Type B pancreatic cell (in vitro differentiated cells): ENCODE data around the gene RARB. TPM values are rescaled to one million over a fixed set of nuclear protein-coding genes. Genes with fewer than 3 reads are reported as not detected.
A peak's percentile ranks its signal among the peaks of the same experiment; 100 is the strongest.

Source experiments
- DNase-seq: peaks from one replicate; pipeline ENCODE4 v3.0.0; 2021; ENCODE audit warnings: mixed read lengths; ENCODE audit not compliant: unreplicated experiment; ENCODE audit errors: extremely low spot score
- H3K27ac Mint-ChIP-seq: 2 replicates; pipeline ENCODE4 v1.8.0; 2021; ENCODE audit warnings: mild to moderate bottlenecking, mixed read lengths
- H3K27me3 Mint-ChIP-seq: 2 replicates; pipeline ENCODE4 v1.8.0; 2021; ENCODE audit warnings: mixed read lengths
- H3K36me3 Mint-ChIP-seq: 2 replicates; pipeline ENCODE4 v1.8.0; 2021; ENCODE audit warnings: mixed read lengths
- H3K4me1 Mint-ChIP-seq: one replicate; pipeline ENCODE4 v1.8.0; 2021; ENCODE audit warnings: mixed read lengths; ENCODE audit not compliant: unreplicated experiment
- H3K4me3 Mint-ChIP-seq: 2 replicates; pipeline ENCODE4 v1.8.0; 2021; ENCODE audit warnings: mild to moderate bottlenecking, mixed read lengths
- H3K9me3 Mint-ChIP-seq: 2 replicates; pipeline ENCODE4 v1.8.0; 2021; ENCODE audit warnings: mixed read lengths
- CTCF ChIP-seq: fragments of 200-600 bp; sonication (generic); conservative IDR thresholded peaks from 2 replicates; pipeline ENCODE4 v1.5.0; 2021; ENCODE audit warnings: antibody characterized with exemption, mild to moderate bottlenecking
- total RNA-seq: library from RNA; stranded (reverse); gene quantifications from 2 replicates; pipeline ENCODE4 v1.2.1, GENCODE V29; 2021; ENCODE audit warnings: low replicate concordance

RARB gene
- total RNA-seq, 1 donor from 2014 or later: 28.2 TPM

- H3K27ac Mint-ChIP-seq: peak overlapping the region; percentile 77
- no peaks in the 10 kb centered on the region for H3K27me3 Mint-ChIP-seq
- H3K4me1 Mint-ChIP-seq: peaks cover 14% of the 10 kb centered on the region
- peaks cover 7% of the 10 kb centered on the region for H3K9me3 Mint-ChIP-seq
- no peak for TF ChIP-seq CTCF
- no peak for DNase-seq
- H3K4me3 Mint-ChIP-seq: no peak overlapping the region
- H3K36me3 Mint-ChIP-seq: no peaks in the 10 kb centered on the region
Measured at GRCh38 chr3:25397150-25397549, 30.9 kb upstream of the RARB start.

- H3K27me3 Mint-ChIP-seq: no peaks in the 10 kb centered on the region
- no peak for TF ChIP-seq CTCF
- no peak for DNase-seq
- no peak overlapping the region for H3K4me3 Mint-ChIP-seq
- peaks cover 14% of the 10 kb centered on the region for H3K4me1 Mint-ChIP-seq
- H3K9me3 Mint-ChIP-seq: no peaks in the 10 kb centered on the region
- H3K27ac Mint-ChIP-seq: no peak overlapping the region
- H3K36me3 Mint-ChIP-seq: peaks cover 4% of the 10 kb centered on the region
Measured at GRCh38 chr3:25400587-25400986, 27.5 kb upstream of the RARB start.

- Mint-ChIP-seq H3K36me3 (peaks cover 4% of the 10 kb centered on the region), H3K4me3 (no peak overlapping the region), H3K27ac (no peak overlapping the region), H3K4me1 (peaks cover 4% of the 10 kb centered on the region), H3K9me3 (no peaks in the 10 kb centered on the region), H3K27me3 (no peaks in the 10 kb centered on the region)
- DNase-seq: no peak
- no peak for TF ChIP-seq CTCF
Measured at GRCh38 chr3:25403968-25404367, 24.1 kb upstream of the RARB start.

- no peak overlapping the region for H3K27ac Mint-ChIP-seq
- no peaks in the 10 kb centered on the region for H3K9me3 Mint-ChIP-seq
- H3K36me3 Mint-ChIP-seq: peaks cover 4% of the 10 kb centered on the region
Measured at GRCh38 chr3:25404569-25404968, 23.5 kb upstream of the RARB start.

GRCh38 chr3:25405335-25405734, 22.7 kb upstream of the RARB start:
- Mint-ChIP-seq H3K9me3 (no peaks in the 10 kb centered on the region), H3K27ac (peak overlapping the region; percentile 5), H3K4me3 (no peak overlapping the region), H3K4me1 (no peaks in the 10 kb centered on the region), H3K27me3 (no peaks in the 10 kb centered on the region), H3K36me3 (peaks cover 4% of the 10 kb centered on the region)
- no peak for DNase-seq
- no peak for TF ChIP-seq CTCF

More at GRCh38 chr3:25404569-25404968, 23.5 kb upstream of the RARB start:
- DNase-seq: no peak
- TF ChIP-seq CTCF: no peak
- Mint-ChIP-seq H3K27me3 (no peaks in the 10 kb centered on the region), H3K4me1 (no peaks in the 10 kb centered on the region), H3K4me3 (no peak overlapping the region)

GRCh38 chr3:25410703-25411102, 17.4 kb upstream of the RARB start:
- DNase-seq: no peak
- Mint-ChIP-seq H3K4me3 (no peak overlapping the region), H3K27me3 (no peaks in the 10 kb centered on the region), H3K36me3 (no peaks in the 10 kb centered on the region), H3K27ac (no peak overlapping the region), H3K4me1 (no peaks in the 10 kb centered on the region), H3K9me3 (peaks cover 4% of the 10 kb centered on the region)
- no peak for TF ChIP-seq CTCF
